NCI-H1105 (cell line): ENCODE measurements around the gene GSTM4.
A peak's percentile ranks its signal among the peaks of the same experiment; 100 is the strongest.

Source experiments
- DNase-seq: peaks from one replicate; lab custom pipeline; 2025; lab: John Stamatoyannopoulos, UW

The GSTM4 gene

GRCh38 chr1:109625176-109625575, 30.7 kb upstream of the GSTM4 start:
- DNase-seq: no peak

GRCh38 chr1:109625601-109626560, 30.0 kb upstream of the GSTM4 start:
- DNase-seq: no peak

GRCh38 chr1:109626682-109627408, 29.1 kb upstream of the GSTM4 start:
- DNase-seq: no peak

- DNase-seq: no peak
Measured at GRCh38 chr1:109627692-109628399, 28.1 kb upstream of the GSTM4 start.

- no peak for DNase-seq
Measured at GRCh38 chr1:109628540-109629321, 27.2 kb upstream of the GSTM4 start.

GRCh38 chr1:109629372-109630030, 26.4 kb upstream of the GSTM4 start:
- no peak for DNase-seq

- no peak for DNase-seq
Measured at GRCh38 chr1:109630081-109630897, 25.6 kb upstream of the GSTM4 start.

GRCh38 chr1:109630898-109631512, 24.9 kb upstream of the GSTM4 start:
- no peak for DNase-seq

- DNase-seq: no peak
Measured at GRCh38 chr1:109631513-109632505, 24.1 kb upstream of the GSTM4 start.

- peak; percentile 95 for DNase-seq
Measured at GRCh38 chr1:109632671-109633346, 23.1 kb upstream of the GSTM4 start.

- no peak for DNase-seq
Measured at GRCh38 chr1:109634292-109634691, 21.6 kb upstream of the GSTM4 start.

- DNase-seq: no peak
Measured at GRCh38 chr1:109634771-109635750, 20.8 kb upstream of the GSTM4 start.

- DNase-seq: no peak
Measured at GRCh38 chr1:109635862-109636200, 20.1 kb upstream of the GSTM4 start.

GRCh38 chr1:109636201-109636952, 19.5 kb upstream of the GSTM4 start:
- DNase-seq: no peak

GRCh38 chr1:109637446-109637845, 18.5 kb upstream of the GSTM4 start:
- DNase-seq: no peak
